K562 (cell line): Measurements from ENCODE around the gene WFIKKN1. TPM values are rescaled to one million over a fixed set of nuclear protein-coding genes. Genes with fewer than 3 reads are reported as not detected.

Source experiments
- BCOR ChIP-seq: fragments of 450-650 bp; IDR thresholded peaks from 2 replicates; pipeline ENCODE4 v1.6.1; 2016
- BHLHE40 ChIP-seq: IDR thresholded peaks from 2 replicates; pipeline ENCODE4 v1.6.1; 2011; ENCODE audit warnings: low read length, improper control_type of control experiment
- CBX3 ChIP-seq, 2 experiments: IDR thresholded peaks; 1 replicate in 1 of 2; 2 replicates in 1 of 2; pipeline ENCODE4 v1.6.1; 2012; ENCODE audit warnings: inconsistent platforms in 2 of 2, low read length in 2 of 2, borderline replicate concordance in 1 of 2, control low read depth in 1 of 2
- E2F3 ChIP-seq: fragments of 250-450 bp; sonication (Bioruptor Pico); IDR thresholded peaks from 2 replicates; pipeline ENCODE4 v1.4.0; 2020; ENCODE audit warnings: mild to moderate bottlenecking
- HDAC3 ChIP-seq: fragments of 450-650 bp; IDR thresholded peaks from 2 replicates; pipeline ENCODE4 v1.6.1; 2018; ENCODE audit warnings: borderline replicate concordance, mild to moderate bottlenecking, moderate library complexity; ENCODE audit not compliant: partially characterized antibody
- IRF2 ChIP-seq: sonication (generic); formaldehyde crosslinking; IDR thresholded peaks from 2 replicates; pipeline ENCODE4 v1.8.1; 2022; ENCODE audit warnings: mild to moderate bottlenecking, missing genetic modification reagents
- JUND ChIP-seq, 2 experiments: IDR thresholded peaks; 2 replicates in 1 of 2; 3 replicates in 1 of 2; pipeline ENCODE4 v1.6.1; 2011; ENCODE audit warnings: borderline replicate concordance in 2 of 2, low read depth in 2 of 2, low read length in 2 of 2, improper control_type of control experiment in 1 of 2, missing biosample characterization in 1 of 2, missing genetic modification characterization in 1 of 2, missing genetic modification reagents in 1 of 2
- NCOA6 ChIP-seq: fragments of 450-650 bp; IDR thresholded peaks from 2 replicates; pipeline ENCODE4 v1.6.1; 2017; ENCODE audit warnings: mild to moderate bottlenecking
- NFIX ChIP-seq: fragments of 250-450 bp; sonication (Bioruptor Pico); IDR thresholded peaks from 2 replicates; pipeline ENCODE4 v1.4.0; 2020; ENCODE audit warnings: low read depth, mild to moderate bottlenecking, moderate library complexity
- RBM25 ChIP-seq: fragments of 200-400 bp; formaldehyde crosslinking; IDR thresholded peaks from 2 replicates; pipeline ENCODE4 v1.6.1; 2018; ENCODE audit warnings: low read length, low read depth, moderate library complexity; ENCODE audit not compliant: severe bottlenecking
- RCOR1 ChIP-seq, 2 experiments: IDR thresholded peaks; 2 replicates each; pipeline ENCODE4 v1.6.1; 2012; ENCODE audit warnings: low read depth in 2 of 2, low read length in 2 of 2, borderline replicate concordance in 1 of 2, improper control_type of control experiment in 1 of 2
- SREBF1 ChIP-seq: fragments of 150-350 bp; IDR thresholded peaks from 2 replicates; pipeline ENCODE4 v1.6.1; 2014; ENCODE audit warnings: antibody characterized with exemption, low read depth, low read length, borderline replicate concordance
- TAL1 ChIP-seq: fragments of 450-650 bp; IDR thresholded peaks from 2 replicates; pipeline ENCODE4 v1.6.1; 2016; ENCODE audit warnings: mild to moderate bottlenecking
- WHSC1 ChIP-seq: IDR thresholded peaks from one replicate; pipeline ENCODE4 v1.6.1; 2012; ENCODE audit warnings: low read length, control low read depth, inconsistent platforms
- XRCC5 ChIP-seq: fragments of 200-400 bp; formaldehyde crosslinking; IDR thresholded peaks from 2 replicates; pipeline ENCODE4 v1.6.1; 2017; ENCODE audit warnings: low read depth, mild to moderate bottlenecking, low read length
- ZBTB1 ChIP-seq: sonication (generic); formaldehyde crosslinking; IDR thresholded peaks from 2 replicates; pipeline ENCODE4 v1.8.1; 2023; ENCODE audit warnings: missing genetic modification reagents, low read depth, mild to moderate bottlenecking, borderline replicate concordance
- ZNF133 ChIP-seq: fragments of 250-450 bp; sonication (Bioruptor Pico); IDR thresholded peaks from 2 replicates; pipeline ENCODE4 v1.4.0; 2020; ENCODE audit warnings: mild to moderate bottlenecking
- ZNF143 ChIP-seq: sonication (generic); formaldehyde crosslinking; IDR thresholded peaks from 2 replicates; pipeline ENCODE4 v1.9.0; 2022; ENCODE audit warnings: mild to moderate bottlenecking, missing genetic modification reagents
- ZNF511 ChIP-seq: sonication (generic); formaldehyde crosslinking; IDR thresholded peaks from 2 replicates; pipeline ENCODE4 v1.8.0; 2022; ENCODE audit warnings: mild to moderate bottlenecking, missing genetic modification reagents
- ZNF561 ChIP-seq: fragments of 450-650 bp; formaldehyde crosslinking; conservative IDR thresholded peaks from 2 replicates; pipeline ENCODE4 v1.4.0; 2020; ENCODE audit warnings: mild to moderate bottlenecking, moderate library complexity
- polyA plus RNA-seq, 8 experiments: library from polyadenylated mRNA; depleted of rRNA in 4 of 8; stranded (reverse) in 5 of 8; unstranded in 3 of 8; fragments of >200 nt; fragmentation: Nextera tagmentation in 2 of 8; fragmentation: Illumina TruSeq in 1 of 8; extraction: Ambion mirVana in 2 of 8; extraction: Trizol in 1 of 8; gene quantifications; 2 replicates each; pipeline versions ENCODE4 v1.2.1 to v1.2.3, GENCODE V29; 2011 to 2014; ENCODE audit warnings: inconsistent platforms in 1 of 8, missing spikeins in 1 of 8
- total RNA-seq, 7 experiments: library from RNA; depleted of rRNA in 6 of 7; stranded (reverse); fragments of >200 nt in 6 of 7; fragmentation: Illumina TruSeq in 2 of 7; extraction: Trizol in 2 of 7; gene quantifications; 2 replicates each; pipeline versions ENCODE4 v1.2.1 to v1.2.3, GENCODE V29; 2011 to 2021; ENCODE audit warnings: low replicate concordance in 1 of 7
- TF ChIP-seq, protein P1 (sequence below): sonication (generic); formaldehyde crosslinking; IDR thresholded peaks from 2 replicates; pipeline ENCODE4 v1.8.1; 2022; ENCODE audit warnings: missing genetic modification reagents
- TF ChIP-seq, protein P2 (sequence below): fragments of 250-450 bp; sonication (Bioruptor Pico); IDR thresholded peaks from 2 replicates; pipeline ENCODE4 v1.4.0; 2020; ENCODE audit warnings: mild to moderate bottlenecking, moderate library complexity, borderline replicate concordance
- TF ChIP-seq, protein P3 (sequence below): sonication (generic); formaldehyde crosslinking; IDR thresholded peaks from 2 replicates; pipeline ENCODE4 v1.8.1; 2023; ENCODE audit warnings: mild to moderate bottlenecking, missing genetic modification reagents, moderate library complexity

The WFIKKN1 gene
- total and polyA plus RNA-seq, 9 of the 15 experiments (the other 6 are each of a cell fraction or from before 2014, with no cell fraction given): 0.14 to 1.1 (median 0.50) TPM; not detected in 4

DNA sequence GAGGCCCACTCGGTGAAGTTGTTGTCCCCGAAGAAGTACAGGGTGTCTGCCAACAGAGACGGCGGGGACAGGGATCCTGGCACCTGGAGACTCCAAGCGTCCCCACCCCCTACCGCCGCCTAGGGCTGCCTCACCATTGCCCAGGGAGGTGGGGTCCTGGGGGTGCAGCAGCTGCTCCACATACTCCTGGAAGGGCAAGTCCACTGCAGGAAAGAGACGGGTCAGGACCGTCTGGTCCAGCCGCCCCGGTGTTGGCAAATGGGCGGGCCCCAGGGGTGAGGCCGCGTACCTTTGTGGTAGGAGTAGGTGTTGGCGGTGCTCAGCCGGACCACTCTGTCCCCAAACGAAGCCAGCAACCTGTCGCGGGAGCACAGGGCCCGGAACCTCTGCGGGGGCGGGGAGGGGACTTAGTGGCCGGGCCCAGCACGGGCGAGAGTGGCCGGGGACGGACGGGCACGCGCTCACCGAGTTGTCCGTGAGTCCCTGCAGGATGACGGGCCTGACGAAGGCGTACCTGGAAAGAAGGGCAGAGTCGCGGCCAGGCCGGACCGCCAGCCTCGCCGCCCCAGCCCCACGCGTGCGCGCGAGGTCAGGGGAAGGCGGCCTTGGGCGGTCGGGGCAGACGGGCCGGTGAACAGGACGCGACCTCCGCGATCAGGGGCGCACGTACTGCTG is 52.7 kb downstream of the WFIKKN1 start (continued):
- TF ChIP-seq SREBF1 (no peak), RCOR1 (IDR thresholded peaks at IDR 0.05; ENCODE audit: borderline replicate concordance in 1 of 2, low read depth in 2 of 2, low read length in 2 of 2) (no peak), ZNF561 (0 out of 2 replicates have a peak, but pooled peaks have one; percentile 18), WHSC1 (no peak), XRCC5 (no peak), BHLHE40 (no peak; the same call in 1 of the 2 replicates), NFIX (no peak), ZNF133 (no peak), JUND (IDR thresholded peaks at IDR 0.05; ENCODE audit: borderline replicate concordance, low read depth, low read length) (no peak), JUND (tag; IDR thresholded peaks at IDR 0.05; ENCODE audit: borderline replicate concordance, low read depth, low read length) (no peak), CBX3 (IDR thresholded peaks at IDR 0.05; ENCODE audit: borderline replicate concordance in 1 of 2, low read length in 2 of 2) (no peak), E2F3 (CRISPR knock-in tag) (0 out of 2 replicates have a peak, but pooled peaks have one; percentile 9), HDAC3 (no peak), RBM25 (no peak), TAL1 (no peak), NCOA6 (no peak), ZNF143 (CRISPR knock-in tag) (no peak), ZNF511 (CRISPR knock-in tag) (no peak; the same call in 1 of the 2 replicates), ZBTB1 (no peak), BCOR (no peak), IRF2 (CRISPR knock-in tag) (peak; percentile 53; the same call in 1 of the 2 replicates)
- TF ChIP-seq, protein P1, sequence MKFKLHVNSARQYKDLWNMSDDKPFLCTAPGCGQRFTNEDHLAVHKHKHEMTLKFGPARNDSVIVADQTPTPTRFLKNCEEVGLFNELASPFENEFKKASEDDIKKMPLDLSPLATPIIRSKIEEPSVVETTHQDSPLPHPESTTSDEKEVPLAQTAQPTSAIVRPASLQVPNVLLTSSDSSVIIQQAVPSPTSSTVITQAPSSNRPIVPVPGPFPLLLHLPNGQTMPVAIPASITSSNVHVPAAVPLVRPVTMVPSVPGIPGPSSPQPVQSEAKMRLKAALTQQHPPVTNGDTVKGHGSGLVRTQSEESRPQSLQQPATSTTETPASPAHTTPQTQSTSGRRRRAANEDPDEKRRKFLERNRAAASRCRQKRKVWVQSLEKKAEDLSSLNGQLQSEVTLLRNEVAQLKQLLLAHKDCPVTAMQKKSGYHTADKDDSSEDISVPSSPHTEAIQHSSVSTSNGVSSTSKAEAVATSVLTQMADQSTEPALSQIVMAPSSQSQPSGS (CRISPR knock-in tag): peak; percentile 49; the same call in 1 of the 2 replicates
- TF ChIP-seq, protein P2, sequence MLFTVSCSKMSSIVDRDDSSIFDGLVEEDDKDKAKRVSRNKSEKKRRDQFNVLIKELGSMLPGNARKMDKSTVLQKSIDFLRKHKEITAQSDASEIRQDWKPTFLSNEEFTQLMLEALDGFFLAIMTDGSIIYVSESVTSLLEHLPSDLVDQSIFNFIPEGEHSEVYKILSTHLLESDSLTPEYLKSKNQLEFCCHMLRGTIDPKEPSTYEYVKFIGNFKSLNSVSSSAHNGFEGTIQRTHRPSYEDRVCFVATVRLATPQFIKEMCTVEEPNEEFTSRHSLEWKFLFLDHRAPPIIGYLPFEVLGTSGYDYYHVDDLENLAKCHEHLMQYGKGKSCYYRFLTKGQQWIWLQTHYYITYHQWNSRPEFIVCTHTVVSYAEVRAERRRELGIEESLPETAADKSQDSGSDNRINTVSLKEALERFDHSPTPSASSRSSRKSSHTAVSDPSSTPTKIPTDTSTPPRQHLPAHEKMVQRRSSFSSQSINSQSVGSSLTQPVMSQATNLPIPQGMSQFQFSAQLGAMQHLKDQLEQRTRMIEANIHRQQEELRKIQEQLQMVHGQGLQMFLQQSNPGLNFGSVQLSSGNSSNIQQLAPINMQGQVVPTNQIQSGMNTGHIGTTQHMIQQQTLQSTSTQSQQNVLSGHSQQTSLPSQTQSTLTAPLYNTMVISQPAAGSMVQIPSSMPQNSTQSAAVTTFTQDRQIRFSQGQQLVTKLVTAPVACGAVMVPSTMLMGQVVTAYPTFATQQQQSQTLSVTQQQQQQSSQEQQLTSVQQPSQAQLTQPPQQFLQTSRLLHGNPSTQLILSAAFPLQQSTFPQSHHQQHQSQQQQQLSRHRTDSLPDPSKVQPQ (CRISPR knock-in tag): no peak
- TF ChIP-seq, protein P3, sequence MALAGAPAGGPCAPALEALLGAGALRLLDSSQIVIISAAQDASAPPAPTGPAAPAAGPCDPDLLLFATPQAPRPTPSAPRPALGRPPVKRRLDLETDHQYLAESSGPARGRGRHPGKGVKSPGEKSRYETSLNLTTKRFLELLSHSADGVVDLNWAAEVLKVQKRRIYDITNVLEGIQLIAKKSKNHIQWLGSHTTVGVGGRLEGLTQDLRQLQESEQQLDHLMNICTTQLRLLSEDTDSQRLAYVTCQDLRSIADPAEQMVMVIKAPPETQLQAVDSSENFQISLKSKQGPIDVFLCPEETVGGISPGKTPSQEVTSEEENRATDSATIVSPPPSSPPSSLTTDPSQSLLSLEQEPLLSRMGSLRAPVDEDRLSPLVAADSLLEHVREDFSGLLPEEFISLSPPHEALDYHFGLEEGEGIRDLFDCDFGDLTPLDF (CRISPR knock-in tag): no peak; the same call in 1 of the 2 replicates
